ENCODE measurements around the gene CAMKV. TPM values are rescaled to one million over a fixed set of nuclear protein-coding genes. Genes with fewer than 3 reads are reported as not detected.
A peak's percentile ranks its signal among the peaks of the same experiment; 100 is the strongest.

Gene CAMKV
- total and polyA plus RNA-seq, 2 of the 8 experiments (the other 6 are each of a cell fraction or from before 2014, with no cell fraction given): 56.3 to 66.4 TPM

DNA sequence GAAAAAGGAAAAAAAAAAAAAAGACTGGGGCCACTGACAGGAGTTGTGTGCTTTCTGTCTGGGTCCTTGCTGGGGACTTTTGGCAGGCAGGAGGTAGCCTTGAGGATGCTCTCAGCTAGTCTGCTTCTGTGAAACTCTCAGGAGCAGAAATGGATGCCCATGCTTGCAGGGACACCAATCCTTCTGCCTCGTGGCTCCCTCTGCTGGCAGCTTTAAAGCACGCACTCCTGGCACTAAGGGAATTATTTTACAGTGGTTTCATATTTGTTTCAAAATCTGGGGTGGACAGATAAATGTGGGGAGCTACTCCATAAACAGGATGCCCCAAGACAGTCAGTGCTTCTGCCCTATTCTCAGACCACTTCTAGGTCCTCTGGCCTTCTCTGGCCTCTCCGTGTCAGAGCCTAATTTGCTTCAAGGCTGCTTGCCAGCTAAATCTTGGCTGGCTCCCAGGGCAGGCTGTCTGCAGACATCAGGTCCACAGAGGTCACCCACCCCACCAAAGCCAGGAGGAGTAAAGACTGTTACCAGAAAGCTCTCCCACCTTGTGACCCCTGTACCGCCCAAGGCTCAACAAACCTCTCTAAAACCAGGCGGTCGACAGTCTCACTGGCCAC lies 30.4 kb downstream of the CAMKV start:
- ChIA-PET POLR2A (ENCODE audit: partially characterized antibody) (interaction anchor here (0.7 to 1.5 kb wide), 14 partner anchors 10 to 74 kb away, joined by 3 to 8 read pairs (median 3); partner anchors contain the start of genes INKA1, IP6K1 and MST1R), CTCF (ENCODE audit: partially characterized antibody) (interaction anchor here (0.6 to 15.2 kb wide), 40 partner anchors 10 to 1232 kb away, joined by 3 to 306 read pairs (median 5); partner anchors contain the start of genes AMIGO3, CDHR4, INKA1 and IP6K1)
- peaks cover 0 to 6% (median 0%) of the 10 kb centered on the region in 4 experiments; a peak in 2 of 7 replicates for H3K4me1 ChIP-seq (replicated peaks in 1 of 4; ENCODE audit: control insufficient read depth in 3 of 4, insufficient read depth in 4 of 4, low read length in 3 of 4)
- H4K91ac ChIP-seq (replicated peaks; ENCODE audit: insufficient read length, low read length): no peak overlapping the region
- H3K14ac ChIP-seq (ENCODE audit: insufficient read length): no peak overlapping the region
- no peak overlapping the region for H2AK5ac ChIP-seq (ENCODE audit: low read depth, low read length)
- H2BK12ac ChIP-seq (ENCODE audit: low read depth, low read length): no peak overlapping the region
- WGBS, 2 experiments (ENCODE audit: extremely low coverage in 1 of 2, insufficient coverage in 1 of 2, insufficient read length in 1 of 2, insufficient replicate concordance in 2 of 2, low coverage in 1 of 2, low lambda C conversion rate in 2 of 2, missing lambda C conversion rate in 1 of 2): 70% methylated on average over 6 of the region's 6 CpGs; no CpG with 5 or more reads in 1 of the 2 experiments
- H3K36me3 ChIP-seq (ENCODE audit: control insufficient read depth in 2 of 4, insufficient read depth in 4 of 4, low read length in 3 of 4): peaks cover 8 to 33% (median 26%) of the 10 kb centered on the region in 4 experiments
- no peak overlapping the region for H2BK5ac ChIP-seq (ENCODE audit: low read depth, low read length)
- no peaks in the 10 kb centered on the region for H3K9me3 ChIP-seq (ENCODE audit: insufficient read depth in 2 of 2, low read depth in 1 of 2, low read length in 1 of 2)
- no peak overlapping the region for H3K9ac ChIP-seq (replicated peaks in 1 of 4; ENCODE audit: extremely low read depth in 1 of 4, low read depth in 3 of 4, low read length in 3 of 4)
- no peaks in the 10 kb centered on the region for H3K23me2 ChIP-seq (ENCODE audit: low read depth, low read length)
- no peak overlapping the region for H2BK120ac ChIP-seq (replicated peaks; ENCODE audit: low read depth, low read length)
- H3K79me1 ChIP-seq (ENCODE audit: low read depth, low read length): no peaks in the 10 kb centered on the region
- peak; percentile 15 to 78 for DNase-seq (ENCODE audit: low read depth in 1 of 2, low spot score in 2 of 2)
- H4K8ac ChIP-seq (ENCODE audit: extremely low read depth, insufficient read depth, low read length): no peak overlapping the region
- no peak overlapping the region for H3K4ac ChIP-seq (replicated peaks; ENCODE audit: insufficient read length, low read depth, low read length)
- no peak overlapping the region for H2BK20ac ChIP-seq (ENCODE audit: low read length)
- H3K18ac ChIP-seq (ENCODE audit: extremely low read depth, low read length): no peak overlapping the region
- H3K79me2 ChIP-seq (ENCODE audit: control insufficient read depth in 1 of 2, insufficient read depth in 2 of 2, low read length in 2 of 2): no peaks in the 10 kb centered on the region
- H3K4me2 ChIP-seq (ENCODE audit: insufficient read depth in 1 of 2, low read depth in 2 of 2, low read length in 2 of 2): no peak overlapping the region
- H4K20me1 ChIP-seq (replicated peaks in 1 of 2; ENCODE audit: control insufficient read depth in 1 of 2, insufficient read depth in 2 of 2, low read length in 2 of 2): peaks cover 0 to 5% of the 10 kb centered on the region in 2 experiments
- no peak overlapping the region for H3K56ac ChIP-seq (replicated peaks; ENCODE audit: insufficient read length, low read depth, low read length)
- H3K27ac ChIP-seq (ENCODE audit: low read depth, low read length): 0 out of 2 replicates have a peak overlapping the region, but pooled peaks have one; percentile 3
- FAIRE-seq: peak; percentile 94
- H3K27me3 ChIP-seq (replicated peaks in 1 of 4; ENCODE audit: control insufficient read depth in 3 of 4, extremely low read depth in 1 of 4, insufficient read depth in 3 of 4, low read length in 3 of 4): no peaks in the 10 kb centered on the region
- H3K4me3 ChIP-seq (ENCODE audit: extremely low read depth in 1 of 4, insufficient read depth in 2 of 4, low read depth in 3 of 4, low read length in 4 of 4): no peak overlapping the region
- no peak overlapping the region for H4K5ac ChIP-seq (ENCODE audit: insufficient read length, low read depth, low read length)
- no peak overlapping the region for H3K23ac ChIP-seq (ENCODE audit: insufficient read length)
- no peak overlapping the region for H2AFZ ChIP-seq (ENCODE audit: low read length)
- H2BK15ac ChIP-seq (ENCODE audit: low read length): no peak overlapping the region
- TF ChIP-seq, protein P1, sequence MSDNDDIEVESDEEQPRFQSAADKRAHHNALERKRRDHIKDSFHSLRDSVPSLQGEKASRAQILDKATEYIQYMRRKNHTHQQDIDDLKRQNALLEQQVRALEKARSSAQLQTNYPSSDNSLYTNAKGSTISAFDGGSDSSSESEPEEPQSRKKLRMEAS (IDR thresholded peaks at IDR 0.05): peak; percentile 44
- TF ChIP-seq, protein P2, sequence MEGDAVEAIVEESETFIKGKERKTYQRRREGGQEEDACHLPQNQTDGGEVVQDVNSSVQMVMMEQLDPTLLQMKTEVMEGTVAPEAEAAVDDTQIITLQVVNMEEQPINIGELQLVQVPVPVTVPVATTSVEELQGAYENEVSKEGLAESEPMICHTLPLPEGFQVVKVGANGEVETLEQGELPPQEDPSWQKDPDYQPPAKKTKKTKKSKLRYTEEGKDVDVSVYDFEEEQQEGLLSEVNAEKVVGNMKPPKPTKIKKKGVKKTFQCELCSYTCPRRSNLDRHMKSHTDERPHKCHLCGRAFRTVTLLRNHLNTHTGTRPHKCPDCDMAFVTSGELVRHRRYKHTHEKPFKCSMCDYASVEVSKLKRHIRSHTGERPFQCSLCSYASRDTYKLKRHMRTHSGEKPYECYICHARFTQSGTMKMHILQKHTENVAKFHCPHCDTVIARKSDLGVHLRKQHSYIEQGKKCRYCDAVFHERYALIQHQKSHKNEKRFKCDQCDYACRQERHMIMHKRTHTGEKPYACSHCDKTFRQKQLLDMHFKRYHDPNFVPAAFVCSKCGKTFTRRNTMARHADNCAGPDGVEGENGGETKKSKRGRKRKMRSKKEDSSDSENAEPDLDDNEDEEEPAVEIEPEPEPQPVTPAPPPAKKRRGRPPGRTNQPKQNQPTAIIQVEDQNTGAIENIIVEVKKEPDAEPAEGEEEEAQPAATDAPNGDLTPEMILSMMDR (IDR thresholded peaks at IDR 0.05; ENCODE audit: control extremely low read depth in 1 of 3, insufficient read depth in 1 of 3, low read depth in 1 of 3, low read length in 3 of 3): peak; percentile 82 to 91 (median 86)
- TF ChIP-seq TAF7 (optimal IDR thresholded peaks at IDR 0.05; ENCODE audit: borderline replicate concordance, low read depth, low read length): no peak
- TF ChIP-seq PHF8 (conservative IDR thresholded peaks at IDR 0.05; ENCODE audit: low read depth, low read length): no peak
- no peak for TF ChIP-seq KDM4A (IDR thresholded peaks at IDR 0.05; ENCODE audit: low read depth, low read length, severe bottlenecking)
- no peak for TF ChIP-seq GTF2F1 (IDR thresholded peaks at IDR 0.05; ENCODE audit: borderline replicate concordance, low read depth, low read length)
- no peak for TF ChIP-seq JUND (IDR thresholded peaks at IDR 0.05; ENCODE audit: low read length)
- TF ChIP-seq EGR1 (IDR thresholded peaks at IDR 0.05; ENCODE audit: borderline replicate concordance, low read depth, low read length): no peak
- TF ChIP-seq CHD2 (IDR thresholded peaks at IDR 0.05; ENCODE audit: low read length): no peak
